ENCODE results near the gene RUFY4. TPM values are rescaled to one million over a fixed set of nuclear protein-coding genes. Genes with fewer than 3 reads are reported as not detected.

RUFY4 gene
- total and polyA plus RNA-seq, 2 donors (not counting 3 experiments of a cell fraction or from before 2014, with no cell fraction given): not detected

DNA sequence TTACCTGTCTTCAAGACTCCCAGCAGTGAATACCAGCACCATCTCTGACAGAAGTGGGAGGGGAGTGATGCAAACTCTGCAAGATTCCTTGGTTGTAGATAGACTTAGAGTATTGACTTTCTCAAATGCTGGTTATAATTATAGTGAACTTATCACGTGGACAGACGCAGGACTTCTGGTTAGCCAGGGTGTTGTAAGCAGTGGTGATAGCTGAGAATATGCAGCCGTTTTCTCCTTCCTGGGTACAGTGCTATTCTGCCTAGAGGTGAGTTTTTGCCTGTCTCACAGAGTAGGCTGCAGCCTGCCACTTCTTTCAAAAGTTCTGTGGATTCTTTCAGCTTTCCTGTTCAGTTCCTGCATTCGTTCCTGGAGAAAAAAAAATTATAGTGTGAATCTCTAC is 56.0 kb downstream of the RUFY4 start:
- H3K36me3 ChIP-seq (ENCODE audit: control insufficient read depth in 2 of 2, extremely low read depth in 1 of 2, insufficient read depth in 2 of 2, low read length in 2 of 2): no peaks in the 10 kb centered on the region
- H3K4me3 ChIP-seq (replicated peaks in 1 of 3; ENCODE audit: insufficient read depth in 1 of 3, low read depth in 1 of 3, low read length in 3 of 3): no peak overlapping the region
- no peak for DNase-seq (ENCODE audit: low read depth, low spot score)
- no peak overlapping the region for H2AFZ ChIP-seq (ENCODE audit: low read depth, low read length)
- no peak for FAIRE-seq
- no peak for TF ChIP-seq JUN (IDR thresholded peaks at IDR 0.05; ENCODE audit: borderline replicate concordance, insufficient read depth, insufficient read length, low read depth)
- TF ChIP-seq POLR2AphosphoS5 (IDR thresholded peaks at IDR 0.05; ENCODE audit: insufficient read depth, low read depth, low read length): no peak
- no peak for TF ChIP-seq POLR2A (IDR thresholded peaks at IDR 0.05; ENCODE audit: low read depth, low read length)
- TF ChIP-seq EZH2 (IDR thresholded peaks at IDR 0.05; ENCODE audit: borderline replicate concordance, low read depth, low read length, severe bottlenecking): no peak
- TF ChIP-seq, protein P1, sequence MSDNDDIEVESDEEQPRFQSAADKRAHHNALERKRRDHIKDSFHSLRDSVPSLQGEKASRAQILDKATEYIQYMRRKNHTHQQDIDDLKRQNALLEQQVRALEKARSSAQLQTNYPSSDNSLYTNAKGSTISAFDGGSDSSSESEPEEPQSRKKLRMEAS (IDR thresholded peaks at IDR 0.05; ENCODE audit: insufficient read depth, insufficient read length): no peak
- no peak for TF ChIP-seq FOS (IDR thresholded peaks at IDR 0.05; ENCODE audit: borderline replicate concordance, insufficient read depth, low read length)
- TF ChIP-seq, protein P2, sequence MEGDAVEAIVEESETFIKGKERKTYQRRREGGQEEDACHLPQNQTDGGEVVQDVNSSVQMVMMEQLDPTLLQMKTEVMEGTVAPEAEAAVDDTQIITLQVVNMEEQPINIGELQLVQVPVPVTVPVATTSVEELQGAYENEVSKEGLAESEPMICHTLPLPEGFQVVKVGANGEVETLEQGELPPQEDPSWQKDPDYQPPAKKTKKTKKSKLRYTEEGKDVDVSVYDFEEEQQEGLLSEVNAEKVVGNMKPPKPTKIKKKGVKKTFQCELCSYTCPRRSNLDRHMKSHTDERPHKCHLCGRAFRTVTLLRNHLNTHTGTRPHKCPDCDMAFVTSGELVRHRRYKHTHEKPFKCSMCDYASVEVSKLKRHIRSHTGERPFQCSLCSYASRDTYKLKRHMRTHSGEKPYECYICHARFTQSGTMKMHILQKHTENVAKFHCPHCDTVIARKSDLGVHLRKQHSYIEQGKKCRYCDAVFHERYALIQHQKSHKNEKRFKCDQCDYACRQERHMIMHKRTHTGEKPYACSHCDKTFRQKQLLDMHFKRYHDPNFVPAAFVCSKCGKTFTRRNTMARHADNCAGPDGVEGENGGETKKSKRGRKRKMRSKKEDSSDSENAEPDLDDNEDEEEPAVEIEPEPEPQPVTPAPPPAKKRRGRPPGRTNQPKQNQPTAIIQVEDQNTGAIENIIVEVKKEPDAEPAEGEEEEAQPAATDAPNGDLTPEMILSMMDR (IDR thresholded peaks at IDR 0.05; ENCODE audit: extremely low read depth in 1 of 2, insufficient read depth in 1 of 2, low read depth in 1 of 2, low read length in 2 of 2): no peak
- no peak for TF ChIP-seq MYC (IDR thresholded peaks at IDR 0.05; ENCODE audit: low read depth, low read length)
- no peak for TF ChIP-seq GATA2 (IDR thresholded peaks at IDR 0.05; ENCODE audit: insufficient read depth, insufficient read length, low read depth, low read length)
- H3K9me1 ChIP-seq (replicated peaks; ENCODE audit: control insufficient read depth, extremely low read depth, insufficient read depth, low read length): no peaks in the 10 kb centered on the region
- no peaks in the 10 kb centered on the region for H3K4me1 ChIP-seq (ENCODE audit: control insufficient read depth, extremely low read depth, insufficient read depth, low read length)
- no peaks in the 10 kb centered on the region for H3K27me3 ChIP-seq (ENCODE audit: control insufficient read depth in 2 of 2, insufficient read depth in 2 of 2, low read length in 2 of 2)
- CTCF ChIA-PET: no interaction called here
- no TSS peak for BruUV-seq (replicated peaks)
- no peak overlapping the region for H3K27ac ChIP-seq (ENCODE audit: insufficient read depth, low read depth, low read length)
- POLR2A ChIA-PET: no interaction called here
- H3K4me2 ChIP-seq (ENCODE audit: insufficient read depth, low read length): no peak overlapping the region
- H3K9ac ChIP-seq (replicated peaks; ENCODE audit: extremely low read depth, insufficient read depth, low read length): no peak overlapping the region
- intact Hi-C loops (cut with micrococcal nuclease) (no loop called here), dilution Hi-C loops (cut with MboI; ENCODE audit: extremely low pct_ligation_motif_present, low sequenced_read_pairs) (no loop called here)
- H4K20me1 ChIP-seq (replicated peaks; ENCODE audit: control insufficient read depth, extremely low read depth, insufficient read depth, low read length): no peaks in the 10 kb centered on the region
- H3K79me2 ChIP-seq (ENCODE audit: control insufficient read depth, insufficient read depth, low read length): no peaks in the 10 kb centered on the region
- no peaks in the 10 kb centered on the region for H3K9me3 ChIP-seq (replicated peaks; ENCODE audit: control insufficient read depth, insufficient read depth, low read length)

Data from endothelial cell of umbilical vein (primary cell).